Measurements from ENCODE around the gene FGFR3.
"Not testable (repeated sequence)": the region's sequence is repeated elsewhere in the genome, so short reads cannot be mapped to it uniquely, and the experiment has no call there.

The FGFR3 gene

GRCh38 chr4:1841201-1841886 is 48.3 kb downstream of the FGFR3 start:
- no peak for DNase-seq (ENCODE audit: low spot score)

- no peak for DNase-seq (ENCODE audit: low spot score)
These were observed 48.8 kb downstream of the FGFR3 start for GRCh38 chr4:1841887-1842210.

GRCh38 chr4:1842339-1842895 is 49.3 kb downstream of the FGFR3 start:
- no peak for DNase-seq (ENCODE audit: low spot score)

- DNase-seq (ENCODE audit: low spot score): no peak
These were observed 49.9 kb downstream of the FGFR3 start for GRCh38 chr4:1842993-1843448.

GRCh38 chr4:1843852-1844251 is 50.8 kb downstream of the FGFR3 start:
- DNase-seq (ENCODE audit: low spot score): no peak

GRCh38 chr4:1844618-1845017 is 51.5 kb downstream of the FGFR3 start:
- not testable (repeated sequence) for DNase-seq (ENCODE audit: low spot score)

GRCh38 chr4:1846580-1846979 is 53.5 kb downstream of the FGFR3 start:
- no peak for DNase-seq (ENCODE audit: low spot score)

- DNase-seq (ENCODE audit: low spot score): no peak
These were observed 57.2 kb downstream of the FGFR3 start for GRCh38 chr4:1850276-1850675.

- no peak for DNase-seq (ENCODE audit: low spot score)
These were observed 58.1 kb downstream of the FGFR3 start for GRCh38 chr4:1851160-1851559.

- DNase-seq (ENCODE audit: low spot score): no peak
These were observed 58.7 kb downstream of the FGFR3 start for GRCh38 chr4:1851575-1852410.

- DNase-seq (ENCODE audit: low spot score): no peak
These were observed 60.0 kb downstream of the FGFR3 start for GRCh38 chr4:1852904-1853623.

DNA sequence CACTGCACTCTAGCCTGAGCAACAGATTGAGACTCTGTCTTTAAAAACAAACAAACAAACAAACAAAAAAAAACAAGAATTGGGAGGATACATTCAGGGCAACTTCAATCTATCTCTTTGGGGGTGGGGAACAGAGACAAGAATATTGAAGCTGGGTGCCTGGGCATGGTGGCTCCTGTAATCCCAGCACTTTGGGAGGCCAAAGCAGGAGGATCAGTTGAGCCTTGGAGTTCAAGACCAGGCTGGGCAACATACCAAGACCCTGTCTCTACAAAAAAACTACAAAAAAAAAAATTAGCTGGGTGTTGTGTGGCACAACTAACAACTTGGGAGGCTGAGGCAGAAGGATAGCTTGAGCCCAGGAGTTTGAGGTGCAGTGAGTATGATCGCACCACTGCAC is 61.7 kb downstream of the FGFR3 start:
- DNase-seq (ENCODE audit: low spot score): no peak

- no peak for DNase-seq (ENCODE audit: low spot score)
These were observed 62.4 kb downstream of the FGFR3 start for GRCh38 chr4:1855333-1856070.

- peak; percentile 90 for DNase-seq (ENCODE audit: low spot score)
These were observed 63.2 kb downstream of the FGFR3 start, which contains the start of gene LETM1 for GRCh38 chr4:1856071-1856942. Gene LETM1, minus strand, starts transcription at chr4:1856156. Its CDS starts 206 bp downstream, at chr4:1855950.

DNA sequence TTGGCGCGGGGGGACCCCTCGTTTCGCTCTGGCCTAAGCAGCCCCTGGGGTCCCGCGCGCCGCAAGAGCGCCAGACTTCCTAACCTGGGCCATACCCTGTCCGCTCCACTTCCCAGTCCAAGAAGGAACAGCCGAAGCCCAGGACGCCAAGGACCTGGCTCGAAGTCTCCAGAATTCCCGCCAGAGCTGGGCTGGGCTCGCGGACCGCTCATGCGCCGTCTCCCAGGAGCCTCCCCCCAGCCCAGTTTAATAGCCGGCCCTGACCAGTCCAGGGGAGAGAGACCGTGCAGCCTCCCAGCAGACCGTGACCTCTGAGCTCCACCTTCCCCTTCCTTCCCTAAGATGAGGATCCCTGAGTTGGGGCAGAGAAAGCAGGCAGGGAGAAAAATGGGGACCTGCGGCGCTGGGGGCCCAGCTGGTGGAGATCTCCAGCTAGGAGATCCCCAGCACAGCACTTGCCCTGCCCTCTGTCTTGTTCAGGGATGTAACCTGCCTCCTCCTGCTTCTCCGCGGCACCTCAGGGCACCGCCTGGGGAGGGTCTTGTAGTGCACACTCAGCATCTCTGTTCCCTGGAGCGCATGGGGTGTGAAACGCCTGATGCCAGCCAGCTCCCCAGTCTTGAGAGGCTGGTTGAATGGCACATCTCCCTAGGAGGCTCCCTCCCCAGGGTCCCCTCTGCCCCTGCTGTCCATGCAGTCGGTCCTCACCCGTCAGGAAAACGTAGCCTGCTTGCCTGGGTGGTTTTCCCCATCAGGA is 64.0 kb downstream of the FGFR3 start:
- DNase-seq (ENCODE audit: low spot score): no peak

- no peak for DNase-seq (ENCODE audit: low spot score)
These were observed 64.8 kb downstream of the FGFR3 start for GRCh38 chr4:1857931-1858330.

Data from SK-N-DZ (cell line).